Measurements from ENCODE around the gene PAQR5.

DNA sequence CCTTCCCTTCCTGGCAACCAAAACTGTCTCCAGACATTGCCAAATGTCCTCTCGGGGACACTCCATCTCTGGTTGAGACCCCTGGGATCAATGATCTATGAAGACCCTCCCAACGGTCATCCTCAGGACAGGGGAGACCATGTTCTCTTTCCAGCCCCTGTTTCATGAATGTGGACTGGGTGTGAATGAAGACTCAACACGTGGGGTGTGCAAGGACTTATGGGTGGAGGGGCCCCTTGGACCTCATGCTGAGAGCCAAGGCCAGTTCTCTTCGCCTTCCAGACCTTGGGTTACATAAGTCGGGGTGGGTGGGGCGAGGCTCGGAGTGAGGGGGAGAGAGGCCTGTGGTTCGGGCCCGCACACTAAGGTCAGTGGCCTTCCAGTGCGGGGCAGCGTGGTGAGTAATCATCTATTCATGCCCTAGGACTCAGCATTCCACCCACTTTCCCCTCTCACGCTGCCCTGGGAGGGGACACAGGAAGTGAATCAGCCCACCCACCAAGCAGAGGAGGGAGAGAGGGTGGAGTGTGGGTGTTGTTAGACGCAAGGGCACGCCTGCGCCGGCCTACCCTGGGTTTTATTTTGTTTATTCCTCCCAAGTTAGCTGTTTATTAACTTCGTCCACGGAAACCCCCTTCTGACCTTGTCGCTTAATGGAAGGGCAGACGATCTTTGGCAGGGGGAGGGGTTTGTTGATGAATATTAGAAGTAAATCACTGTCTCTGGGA is 6.7 kb downstream of the PAQR5 start:
- TF ChIP-seq, protein P1, sequence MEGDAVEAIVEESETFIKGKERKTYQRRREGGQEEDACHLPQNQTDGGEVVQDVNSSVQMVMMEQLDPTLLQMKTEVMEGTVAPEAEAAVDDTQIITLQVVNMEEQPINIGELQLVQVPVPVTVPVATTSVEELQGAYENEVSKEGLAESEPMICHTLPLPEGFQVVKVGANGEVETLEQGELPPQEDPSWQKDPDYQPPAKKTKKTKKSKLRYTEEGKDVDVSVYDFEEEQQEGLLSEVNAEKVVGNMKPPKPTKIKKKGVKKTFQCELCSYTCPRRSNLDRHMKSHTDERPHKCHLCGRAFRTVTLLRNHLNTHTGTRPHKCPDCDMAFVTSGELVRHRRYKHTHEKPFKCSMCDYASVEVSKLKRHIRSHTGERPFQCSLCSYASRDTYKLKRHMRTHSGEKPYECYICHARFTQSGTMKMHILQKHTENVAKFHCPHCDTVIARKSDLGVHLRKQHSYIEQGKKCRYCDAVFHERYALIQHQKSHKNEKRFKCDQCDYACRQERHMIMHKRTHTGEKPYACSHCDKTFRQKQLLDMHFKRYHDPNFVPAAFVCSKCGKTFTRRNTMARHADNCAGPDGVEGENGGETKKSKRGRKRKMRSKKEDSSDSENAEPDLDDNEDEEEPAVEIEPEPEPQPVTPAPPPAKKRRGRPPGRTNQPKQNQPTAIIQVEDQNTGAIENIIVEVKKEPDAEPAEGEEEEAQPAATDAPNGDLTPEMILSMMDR (IDR thresholded peaks at IDR 0.05), result no peak
- TF ChIP-seq POLR2AphosphoS5 (IDR thresholded peaks at IDR 0.05; ENCODE audit: low read depth, low read length) (no peak), TCF7L2 (IDR thresholded peaks at IDR 0.05; ENCODE audit: low read depth, low read length) (no peak), SIN3A (IDR thresholded peaks at IDR 0.05; ENCODE audit: borderline replicate concordance, insufficient read depth, low read depth, low read length) (no peak)
- TF ChIP-seq, protein P2, sequence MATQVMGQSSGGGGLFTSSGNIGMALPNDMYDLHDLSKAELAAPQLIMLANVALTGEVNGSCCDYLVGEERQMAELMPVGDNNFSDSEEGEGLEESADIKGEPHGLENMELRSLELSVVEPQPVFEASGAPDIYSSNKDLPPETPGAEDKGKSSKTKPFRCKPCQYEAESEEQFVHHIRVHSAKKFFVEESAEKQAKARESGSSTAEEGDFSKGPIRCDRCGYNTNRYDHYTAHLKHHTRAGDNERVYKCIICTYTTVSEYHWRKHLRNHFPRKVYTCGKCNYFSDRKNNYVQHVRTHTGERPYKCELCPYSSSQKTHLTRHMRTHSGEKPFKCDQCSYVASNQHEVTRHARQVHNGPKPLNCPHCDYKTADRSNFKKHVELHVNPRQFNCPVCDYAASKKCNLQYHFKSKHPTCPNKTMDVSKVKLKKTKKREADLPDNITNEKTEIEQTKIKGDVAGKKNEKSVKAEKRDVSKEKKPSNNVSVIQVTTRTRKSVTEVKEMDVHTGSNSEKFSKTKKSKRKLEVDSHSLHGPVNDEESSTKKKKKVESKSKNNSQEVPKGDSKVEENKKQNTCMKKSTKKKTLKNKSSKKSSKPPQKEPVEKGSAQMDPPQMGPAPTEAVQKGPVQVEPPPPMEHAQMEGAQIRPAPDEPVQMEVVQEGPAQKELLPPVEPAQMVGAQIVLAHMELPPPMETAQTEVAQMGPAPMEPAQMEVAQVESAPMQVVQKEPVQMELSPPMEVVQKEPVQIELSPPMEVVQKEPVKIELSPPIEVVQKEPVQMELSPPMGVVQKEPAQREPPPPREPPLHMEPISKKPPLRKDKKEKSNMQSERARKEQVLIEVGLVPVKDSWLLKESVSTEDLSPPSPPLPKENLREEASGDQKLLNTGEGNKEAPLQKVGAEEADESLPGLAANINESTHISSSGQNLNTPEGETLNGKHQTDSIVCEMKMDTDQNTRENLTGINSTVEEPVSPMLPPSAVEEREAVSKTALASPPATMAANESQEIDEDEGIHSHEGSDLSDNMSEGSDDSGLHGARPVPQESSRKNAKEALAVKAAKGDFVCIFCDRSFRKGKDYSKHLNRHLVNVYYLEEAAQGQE (IDR thresholded peaks at IDR 0.05; ENCODE audit: insufficient read depth in 1 of 2, low read depth in 2 of 2, low read length in 1 of 2), result no peak
